Gastroesophageal sphincter (tissue), 4 donors: Measurements from ENCODE around the gene UBE2E3. TPM values are rescaled to one million over a fixed set of nuclear protein-coding genes. Genes with fewer than 3 reads are reported as not detected.
A peak's percentile ranks its signal among the peaks of the same experiment; 100 is the strongest.

Source experiments
- ATAC-seq: fragments of 150-250 bp; one replicate; pipeline ENCODE4 v1.9.1; 2016; ENCODE audit warnings: mild to moderate bottlenecking, moderate library complexity
- H3K27ac ChIP-seq, 4 donors: fragments of 200-600 bp; sonication (generic) in 3 of 4; 1 replicate in 3 of 4; 2 replicates in 1 of 4; pipeline ENCODE4 v1.5.1; 2016 to 2019
- H3K27me3 ChIP-seq: fragments of 200-600 bp; sonication (generic); one replicate; pipeline ENCODE4 v1.5.1; 2019
- H3K36me3 ChIP-seq, 2 donors: fragments of 200-600 bp; sonication (generic); one replicate each; pipeline ENCODE4 v1.5.1; 2019; ENCODE audit warnings: control low read depth in 1 of 2
- H3K4me1 ChIP-seq, 3 donors: fragments of 200-600 bp; sonication (generic); 1 replicate in 2 of 3; 2 replicates in 1 of 3; pipeline ENCODE4 v1.5.1; 2016 to 2019; ENCODE audit warnings: control low read depth in 2 of 3
- H3K4me3 ChIP-seq, 2 donors: fragments of 200-600 bp; sonication (generic); one replicate each; pipeline ENCODE4 v1.5.1; 2019; ENCODE audit warnings: mild to moderate bottlenecking in 1 of 2, moderate library complexity in 1 of 2
- H3K9me3 ChIP-seq, 3 donors: fragments of 200-600 bp; sonication (generic); one replicate each; pipeline ENCODE4 v1.5.1; 2017 to 2019; ENCODE audit warnings: control low read depth in 2 of 3
- EP300 ChIP-seq: sonication (generic); formaldehyde crosslinking; IDR thresholded peaks from one replicate; pipeline ENCODE4 v1.6.1; 2017; ENCODE audit warnings: antibody characterized with exemption, mild to moderate bottlenecking
- POLR2A ChIP-seq, 2 donors: fragments of 450-650 bp; IDR thresholded peaks; one replicate each; pipeline ENCODE4 v1.6.1; 2017; ENCODE audit warnings: antibody characterized with exemption in 2 of 2, mild to moderate bottlenecking in 2 of 2, moderate library complexity in 1 of 2
- POLR2AphosphoS5 ChIP-seq: sonication (generic); formaldehyde crosslinking; IDR thresholded peaks from one replicate; pipeline ENCODE4 v1.6.1; 2017; ENCODE audit warnings: antibody characterized with exemption
- WGBS, 2 donors: methylation state at CpG; one replicate each; pipeline ENCODE4 v1.1.5; 2018; ENCODE audit warnings: low coverage in 1 of 2; 5-methylcytosine and 5-hydroxymethylcytosine counted together
- total RNA-seq, 4 donors: library from RNA; depleted of rRNA; stranded (reverse); fragments of >200 nt; gene quantifications; one replicate each; pipeline ENCODE4 v1.1.0, GENCODE V29; 2016
- TF ChIP-seq, protein P1 (sequence below), 4 experiments: fragments of 200-600 bp in 2 of 4; fragments of 450-650 bp in 2 of 4; sonication (generic) in 1 of 4; IDR thresholded peaks; one replicate each; pipeline ENCODE4 v1.5.1; 2017 to 2019; ENCODE audit warnings: antibody characterized with exemption in 4 of 4, mild to moderate bottlenecking in 2 of 4, moderate library complexity in 2 of 4

UBE2E3 gene
- total RNA-seq, 4 donors from 2014 or later, result 29.9 to 53.5 (median 42.2) TPM

DNA sequence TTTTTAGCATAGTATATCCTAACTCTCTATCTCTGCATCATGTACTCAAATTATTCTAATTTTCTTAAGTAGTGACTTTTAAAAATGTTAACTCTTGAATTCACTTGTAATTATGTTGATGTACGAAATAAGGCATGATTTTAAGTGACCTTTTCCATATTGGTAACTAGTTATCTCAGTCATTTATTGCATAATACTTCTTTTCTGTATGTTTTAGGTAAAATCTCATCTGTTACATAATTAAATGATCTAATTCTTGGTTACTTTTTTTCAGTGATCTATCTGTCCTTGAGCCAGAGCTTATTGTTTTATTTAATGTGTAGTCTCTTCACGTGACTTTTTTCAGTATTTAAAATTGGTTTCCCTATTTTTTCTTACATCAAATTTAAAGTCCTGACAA lies 4.8 kb upstream of the UBE2E3 start:
- ATAC-seq, result no peak
- no peak overlapping the region for H3K4me3 ChIP-seq
- H3K36me3 ChIP-seq, result no peaks in the 10 kb centered on the region
- TF ChIP-seq POLR2A (IDR thresholded peaks at IDR 0.05), result no peak
- TF ChIP-seq POLR2AphosphoS5, result no peak
- TF ChIP-seq, protein P1, sequence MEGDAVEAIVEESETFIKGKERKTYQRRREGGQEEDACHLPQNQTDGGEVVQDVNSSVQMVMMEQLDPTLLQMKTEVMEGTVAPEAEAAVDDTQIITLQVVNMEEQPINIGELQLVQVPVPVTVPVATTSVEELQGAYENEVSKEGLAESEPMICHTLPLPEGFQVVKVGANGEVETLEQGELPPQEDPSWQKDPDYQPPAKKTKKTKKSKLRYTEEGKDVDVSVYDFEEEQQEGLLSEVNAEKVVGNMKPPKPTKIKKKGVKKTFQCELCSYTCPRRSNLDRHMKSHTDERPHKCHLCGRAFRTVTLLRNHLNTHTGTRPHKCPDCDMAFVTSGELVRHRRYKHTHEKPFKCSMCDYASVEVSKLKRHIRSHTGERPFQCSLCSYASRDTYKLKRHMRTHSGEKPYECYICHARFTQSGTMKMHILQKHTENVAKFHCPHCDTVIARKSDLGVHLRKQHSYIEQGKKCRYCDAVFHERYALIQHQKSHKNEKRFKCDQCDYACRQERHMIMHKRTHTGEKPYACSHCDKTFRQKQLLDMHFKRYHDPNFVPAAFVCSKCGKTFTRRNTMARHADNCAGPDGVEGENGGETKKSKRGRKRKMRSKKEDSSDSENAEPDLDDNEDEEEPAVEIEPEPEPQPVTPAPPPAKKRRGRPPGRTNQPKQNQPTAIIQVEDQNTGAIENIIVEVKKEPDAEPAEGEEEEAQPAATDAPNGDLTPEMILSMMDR (IDR thresholded peaks at IDR 0.05), result no peak
- no peak for TF ChIP-seq EP300
- 67 to 85% methylated on average over 2 of the region's 2 CpGs for WGBS, 2 donors
- H3K27me3 ChIP-seq, result no peaks in the 10 kb centered on the region
- H3K4me1 ChIP-seq, result peaks cover 0 to 12% (median 0%) of the 10 kb centered on the region in 3 donors
- H3K9me3 ChIP-seq, result no peaks in the 10 kb centered on the region
- H3K27ac ChIP-seq, result no peak overlapping the region

DNA sequence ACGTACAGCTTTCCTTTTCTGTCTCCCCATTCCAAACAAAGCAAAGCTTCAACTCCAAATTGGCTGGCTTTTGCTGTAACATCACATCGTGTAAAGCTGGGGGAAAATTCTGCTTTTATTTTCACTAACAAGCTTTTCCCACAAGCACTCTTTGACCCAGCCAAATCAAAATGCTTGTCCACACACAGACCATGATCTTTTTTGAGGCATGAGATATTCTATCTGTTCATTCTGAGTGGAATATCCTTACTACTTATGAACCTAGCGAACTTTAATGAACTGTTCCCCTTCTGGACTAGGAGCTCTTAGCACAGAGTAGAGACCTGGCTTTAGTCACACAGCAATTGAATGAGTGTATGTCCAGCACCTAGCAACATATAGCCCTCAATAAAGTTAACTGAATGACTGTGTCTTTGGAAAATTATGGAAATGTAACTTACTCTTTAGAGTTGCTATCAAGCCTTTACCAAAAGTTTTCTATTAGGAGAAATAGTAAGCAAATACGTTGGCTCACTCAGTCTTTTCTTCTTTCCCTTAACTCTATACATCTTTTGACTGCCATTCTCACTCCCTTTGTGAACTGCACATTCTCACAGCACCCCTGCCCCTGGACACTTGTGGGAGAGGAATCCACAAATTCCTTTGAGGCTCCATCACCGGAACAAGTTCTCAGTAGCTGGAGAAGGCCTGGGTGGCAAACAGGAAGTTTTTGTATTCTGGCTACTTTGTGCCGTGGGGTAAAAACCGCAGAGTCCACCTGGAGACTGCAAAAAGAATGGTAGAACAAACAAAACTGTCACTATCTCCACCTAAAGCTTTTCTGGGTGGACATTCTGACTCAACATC lies 1.3 kb upstream of the UBE2E3 start:
- TF ChIP-seq POLR2A (IDR thresholded peaks at IDR 0.05) (no peak), EP300 (no peak), POLR2AphosphoS5 (no peak)
- TF ChIP-seq, protein P1 (IDR thresholded peaks at IDR 0.05), result no peak
- peak overlapping the region in 1 of 2 donors; percentile 74 for H3K4me3 ChIP-seq
- WGBS, 2 donors, result 38 to 59% methylated on average over 6 to 7 of the region's 7 CpGs

DNA sequence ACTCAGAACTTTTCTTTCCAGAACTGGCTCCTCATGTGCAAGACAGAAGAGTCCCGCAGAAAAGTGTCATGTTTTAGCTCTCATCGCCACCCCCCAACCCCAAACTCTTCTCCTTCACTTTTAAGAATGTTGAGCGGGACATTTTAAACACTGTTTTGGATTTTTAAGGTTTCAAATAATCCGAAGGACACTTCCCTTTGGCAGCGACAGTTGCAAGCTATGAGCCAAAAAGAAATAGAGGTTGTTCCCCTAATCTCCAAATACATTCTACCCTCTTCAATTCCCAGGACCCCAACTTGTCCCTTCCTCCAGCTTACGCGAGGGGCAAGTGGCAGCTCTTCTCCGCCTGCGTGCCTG lies 678 bp upstream of the UBE2E3 start:
- Histone ChIP-seq H3K27ac (peak overlapping the region; percentile 72 to 96 (median 90)), H3K27me3 (no peaks in the 10 kb centered on the region), H3K36me3 (no peaks in the 10 kb centered on the region), H3K4me1 (peaks cover 14 to 44% (median 23%) of the 10 kb centered on the region in 3 donors), H3K4me3 (peak overlapping the region; percentile 69 to 74), H3K9me3 (no peaks in the 10 kb centered on the region)
- WGBS, 2 donors, result 0 to 22% methylated on average over 1 to 9 of the region's 9 CpGs
- no peak for ATAC-seq
- TF ChIP-seq, protein P1 (IDR thresholded peaks at IDR 0.05), result no peak
- TF ChIP-seq EP300 (no peak), POLR2AphosphoS5 (no peak), POLR2A (IDR thresholded peaks at IDR 0.05) (no peak)

More for the DNA sequence above, 1.3 kb upstream of the UBE2E3 start:
- H3K4me1 ChIP-seq, result peaks cover 13 to 38% (median 20%) of the 10 kb centered on the region in 3 donors
- H3K27me3 ChIP-seq, result no peaks in the 10 kb centered on the region
- peak overlapping the region; percentile 72 to 96 (median 90) for H3K27ac ChIP-seq
- H3K36me3 ChIP-seq, result no peaks in the 10 kb centered on the region
- no peaks in the 10 kb centered on the region for H3K9me3 ChIP-seq
- ATAC-seq, result no peak

DNA sequence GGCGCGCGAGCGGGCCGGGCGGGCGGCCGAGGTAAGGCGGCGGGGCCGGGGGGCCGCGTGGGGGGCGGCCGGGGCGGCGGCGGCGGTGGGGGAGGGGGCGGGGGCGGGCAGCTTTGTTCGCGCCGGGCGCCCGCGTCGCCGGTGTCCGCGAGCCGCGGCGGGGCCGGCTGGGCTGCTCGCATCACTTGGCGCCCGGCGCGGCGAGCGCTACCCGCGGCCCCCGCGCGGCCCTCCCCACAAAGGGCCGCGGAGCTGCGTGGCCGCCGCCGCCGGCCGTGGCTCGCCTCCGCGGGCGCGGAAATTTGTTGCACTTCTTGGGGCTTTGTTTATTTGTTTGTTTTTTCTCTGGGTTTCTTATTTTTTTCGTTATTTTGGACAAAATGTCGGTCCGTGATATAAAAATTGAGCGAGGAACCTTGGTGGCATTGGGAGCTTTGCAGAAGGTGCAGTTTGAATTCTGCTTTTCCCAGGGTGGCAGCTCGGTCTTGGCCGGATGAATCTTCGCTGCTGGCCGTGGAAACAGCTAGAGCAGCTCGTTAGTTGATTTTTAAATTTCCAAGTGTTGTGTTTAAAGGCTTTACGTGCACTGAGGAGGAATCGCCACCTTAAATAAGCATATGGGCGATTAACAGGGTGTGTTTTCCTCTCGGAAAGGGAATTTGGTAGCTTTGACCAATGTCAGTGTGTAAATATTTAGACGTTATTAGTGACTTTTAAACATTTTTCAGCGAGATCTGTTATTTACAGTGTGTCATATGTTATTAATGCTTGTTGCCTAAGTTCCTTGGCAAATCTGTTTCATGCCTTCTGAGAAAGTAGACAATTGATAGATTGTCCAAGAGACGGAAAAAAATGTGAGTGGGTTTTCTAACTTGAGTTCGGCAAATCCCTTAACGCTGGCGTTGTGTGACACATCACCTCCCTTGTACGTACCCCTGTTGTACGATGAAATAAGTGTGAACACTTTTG lies 822 bp downstream of the UBE2E3 start:
- H3K27ac ChIP-seq, result peak overlapping the region; percentile 66 to 96 (median 90)
- WGBS, 2 donors, result 0% methylated on average over 17 to 19 of the region's 81 CpGs
- peak; percentile 57 for ATAC-seq
- no peaks in the 10 kb centered on the region for H3K9me3 ChIP-seq
- H3K36me3 ChIP-seq, result no peaks in the 10 kb centered on the region
- TF ChIP-seq, protein P1 (IDR thresholded peaks at IDR 0.05), result no peak
- TF ChIP-seq POLR2AphosphoS5 (no peak), EP300 (no peak), POLR2A (IDR thresholded peaks at IDR 0.05) (no peak)
- peak overlapping the region; percentile 74 to 90 for H3K4me3 ChIP-seq
- no peaks in the 10 kb centered on the region for H3K27me3 ChIP-seq
- peaks cover 14 to 58% (median 27%) of the 10 kb centered on the region in 3 donors for H3K4me1 ChIP-seq
